GM03348 (cell line): ENCODE measurements around the gene RGS4.
"Not testable (repeated sequence)": the region's sequence is repeated elsewhere in the genome, so short reads cannot be mapped to it uniquely, and the experiment has no call there.

Source experiments
- DNase-seq: peaks from one replicate; pipeline ENCODE4 v3.0.0; 2012; ENCODE audit warnings: low spot score

RGS4 gene

DNA sequence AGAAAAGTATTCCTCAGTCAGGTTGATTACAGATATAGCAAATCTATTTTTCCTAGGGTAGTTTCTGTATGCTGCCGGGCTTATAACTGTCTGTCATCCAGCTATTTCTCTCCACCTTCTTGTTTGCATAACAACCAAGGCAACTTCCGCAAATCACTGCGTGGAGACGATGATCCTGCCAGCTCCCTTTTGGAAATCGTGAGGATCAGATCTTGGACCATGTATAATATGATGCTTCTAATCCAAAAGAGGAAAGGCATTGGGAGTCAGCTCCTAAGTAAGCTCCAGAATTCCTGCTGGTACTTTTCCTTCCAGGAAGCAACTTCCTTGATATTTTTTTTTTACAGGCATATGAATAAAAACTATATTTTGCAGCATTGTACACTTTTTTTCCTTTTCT, 445 bp upstream of the RGS4 start:
- no peak for DNase-seq

DNA sequence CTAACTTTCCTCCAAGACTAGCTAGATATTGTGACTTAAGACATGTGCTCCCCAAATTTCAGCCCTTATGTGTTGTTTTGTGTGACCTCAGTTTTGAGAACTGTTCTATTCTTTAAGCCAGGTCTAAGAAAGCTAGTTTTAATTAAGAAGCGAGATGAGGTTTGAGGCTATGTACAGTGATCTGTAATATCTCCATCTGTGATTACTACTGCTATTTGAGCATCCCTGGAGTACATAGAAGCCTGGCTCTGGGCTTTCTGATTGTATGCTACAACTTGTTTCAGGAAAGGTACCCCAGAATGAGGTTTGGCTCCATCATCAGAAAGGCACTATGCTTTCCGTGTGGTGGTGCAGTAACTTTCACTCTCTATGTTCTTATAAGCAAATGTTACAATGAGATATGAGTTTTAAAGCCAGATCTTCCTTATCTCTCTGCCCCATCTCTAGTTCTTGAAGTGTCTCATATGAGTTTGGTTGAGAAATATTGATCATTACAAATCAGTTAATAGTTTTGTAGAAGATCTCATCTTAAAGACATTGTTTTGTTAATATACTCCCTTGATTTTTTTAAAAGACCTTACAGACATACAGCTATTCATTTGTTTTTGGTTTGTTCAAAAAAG, 605 bp downstream of the RGS4 start:
- DNase-seq: no peak

DNA sequence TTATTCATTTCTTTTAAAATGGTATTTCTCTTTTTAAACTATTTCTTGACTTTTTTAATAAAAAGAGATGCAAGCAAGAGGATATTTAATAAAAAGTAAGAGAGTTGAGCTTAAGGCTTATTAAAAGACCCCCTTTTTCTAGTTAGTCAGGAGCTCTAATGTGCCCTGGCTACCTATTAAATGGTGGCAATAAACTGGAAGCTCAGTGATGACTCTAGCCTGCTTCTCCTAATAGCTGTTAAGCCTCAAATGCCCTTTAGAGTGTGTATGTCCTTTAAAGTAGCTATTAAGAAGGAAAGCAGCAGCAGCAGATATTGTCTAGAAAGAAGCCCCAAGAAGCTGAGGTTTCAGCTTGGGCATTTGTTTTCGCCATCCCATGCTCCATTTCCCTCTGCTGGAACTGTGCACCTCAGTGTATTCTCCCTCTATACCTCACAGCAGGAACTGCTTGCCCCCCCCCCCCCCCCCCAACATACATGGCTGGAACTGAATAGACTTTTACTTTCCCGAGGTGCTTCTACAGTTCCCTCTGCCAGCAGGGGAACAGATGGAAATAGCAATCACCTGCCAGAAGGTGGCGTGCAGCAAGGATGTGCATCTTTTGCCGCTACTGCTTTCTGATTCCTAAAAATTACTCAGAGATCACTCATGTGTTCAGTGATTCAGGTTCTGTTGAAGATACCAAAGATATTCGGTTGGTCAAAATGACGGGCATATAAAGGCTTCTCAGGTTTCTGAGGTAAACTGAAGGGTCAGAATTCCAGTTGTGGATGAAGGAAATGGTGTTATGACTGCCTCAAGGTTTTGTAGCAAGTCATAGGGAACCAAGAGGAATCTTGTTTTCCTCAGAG, 2.5 kb downstream of the RGS4 start:
- DNase-seq: peak; percentile 66

DNA sequence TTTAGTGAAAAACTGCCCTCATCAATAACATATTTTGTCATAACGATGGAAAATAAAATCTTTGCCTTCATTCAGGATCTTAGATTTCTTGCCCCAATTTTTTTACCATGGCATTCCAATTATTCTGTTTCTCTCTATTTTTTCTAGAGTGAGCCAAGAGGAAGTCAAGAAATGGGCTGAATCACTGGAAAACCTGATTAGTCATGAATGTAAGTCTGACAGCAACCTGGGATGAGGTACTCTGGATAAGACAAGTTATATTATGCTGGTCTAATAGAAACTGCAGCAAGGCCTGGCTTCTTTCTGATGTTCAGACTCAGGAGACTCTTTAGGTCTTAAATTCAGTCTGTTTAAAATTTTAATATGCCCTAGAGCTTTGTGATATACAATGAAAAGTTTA, 3.5 kb downstream of the RGS4 start:
- DNase-seq: no peak

DNA sequence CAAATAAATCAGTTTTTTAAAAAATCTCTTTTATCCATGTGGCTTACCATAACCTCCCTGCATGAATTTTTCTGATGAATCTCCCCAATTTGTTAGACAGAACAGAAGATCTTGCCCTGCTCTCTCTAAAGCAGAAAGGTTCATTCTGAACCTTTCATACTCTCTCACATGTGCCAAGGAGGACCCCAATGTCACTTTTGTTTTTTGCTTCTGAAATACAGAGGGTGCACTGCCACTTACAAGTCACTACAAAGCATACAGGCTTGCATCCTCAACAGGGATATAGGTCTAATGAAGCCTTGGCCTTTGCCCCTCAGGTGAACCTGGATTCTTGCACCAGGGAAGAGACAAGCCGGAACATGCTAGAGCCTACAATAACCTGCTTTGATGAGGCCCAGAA, 4.8 kb downstream of the RGS4 start:
- DNase-seq: no peak

DNA sequence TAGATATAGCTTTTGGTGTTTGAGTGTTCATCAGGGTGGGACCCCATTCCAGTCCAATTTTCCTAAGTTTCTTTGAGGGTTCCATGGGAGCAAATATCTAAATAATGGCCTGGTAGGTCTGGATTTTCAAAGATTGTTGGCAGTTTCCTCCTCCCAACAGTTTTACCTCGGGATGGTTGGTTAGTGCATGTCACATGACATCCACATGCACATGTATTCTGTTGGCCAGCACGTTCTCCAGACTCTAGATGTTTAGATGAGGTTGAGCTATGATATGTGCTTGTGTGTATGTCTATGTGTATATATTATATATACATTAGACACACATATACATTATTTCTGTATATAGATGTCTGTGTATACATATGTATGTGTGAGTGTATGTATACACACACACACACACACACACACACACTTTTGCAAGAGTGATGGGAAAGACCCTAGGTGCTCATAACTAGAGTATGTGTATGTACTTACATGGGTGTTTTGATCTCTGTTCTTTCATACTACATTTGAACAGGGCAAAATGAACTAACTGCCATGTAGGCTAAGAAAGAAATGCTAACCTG, 5.6 kb downstream of the RGS4 start:
- DNase-seq: no peak

DNA sequence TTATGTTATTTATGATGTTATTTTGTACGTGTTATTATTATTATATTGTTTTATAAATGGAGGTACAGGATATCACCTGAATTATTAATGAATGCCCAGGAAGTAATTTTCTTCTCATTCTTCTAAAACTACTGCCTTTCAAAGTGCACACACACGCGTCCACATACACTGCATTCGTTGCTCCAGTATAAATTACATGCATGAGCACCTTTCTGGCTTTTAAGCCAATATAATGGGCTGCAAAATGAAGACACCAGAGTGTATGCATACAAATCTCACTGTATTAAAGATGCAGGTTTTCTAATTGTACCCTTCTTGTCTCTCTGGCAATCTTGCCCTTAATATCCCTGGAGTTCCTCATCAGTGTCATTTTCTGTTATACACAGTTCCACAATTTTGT, 6.9 kb downstream of the RGS4 start:
- DNase-seq: no peak

DNA sequence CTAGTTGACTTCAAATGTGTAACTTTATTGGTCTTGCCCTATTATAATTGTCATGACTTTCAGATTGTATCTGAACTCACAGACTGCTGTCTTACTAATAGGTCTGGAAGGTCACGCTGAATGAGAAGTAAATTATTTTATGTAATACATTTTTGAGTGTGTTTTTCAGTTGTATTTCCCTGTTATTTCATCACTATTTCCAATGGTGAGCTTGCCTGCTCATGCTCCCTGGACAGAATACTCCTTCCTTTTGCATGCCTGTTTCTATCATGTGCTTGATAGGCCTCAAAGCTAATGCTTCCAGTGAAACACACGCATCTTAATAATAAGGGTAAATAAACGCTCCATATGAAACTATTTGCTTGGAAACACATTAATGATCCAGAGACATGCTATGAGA, 7.3 kb downstream of the RGS4 start:
- no peak for DNase-seq

DNA sequence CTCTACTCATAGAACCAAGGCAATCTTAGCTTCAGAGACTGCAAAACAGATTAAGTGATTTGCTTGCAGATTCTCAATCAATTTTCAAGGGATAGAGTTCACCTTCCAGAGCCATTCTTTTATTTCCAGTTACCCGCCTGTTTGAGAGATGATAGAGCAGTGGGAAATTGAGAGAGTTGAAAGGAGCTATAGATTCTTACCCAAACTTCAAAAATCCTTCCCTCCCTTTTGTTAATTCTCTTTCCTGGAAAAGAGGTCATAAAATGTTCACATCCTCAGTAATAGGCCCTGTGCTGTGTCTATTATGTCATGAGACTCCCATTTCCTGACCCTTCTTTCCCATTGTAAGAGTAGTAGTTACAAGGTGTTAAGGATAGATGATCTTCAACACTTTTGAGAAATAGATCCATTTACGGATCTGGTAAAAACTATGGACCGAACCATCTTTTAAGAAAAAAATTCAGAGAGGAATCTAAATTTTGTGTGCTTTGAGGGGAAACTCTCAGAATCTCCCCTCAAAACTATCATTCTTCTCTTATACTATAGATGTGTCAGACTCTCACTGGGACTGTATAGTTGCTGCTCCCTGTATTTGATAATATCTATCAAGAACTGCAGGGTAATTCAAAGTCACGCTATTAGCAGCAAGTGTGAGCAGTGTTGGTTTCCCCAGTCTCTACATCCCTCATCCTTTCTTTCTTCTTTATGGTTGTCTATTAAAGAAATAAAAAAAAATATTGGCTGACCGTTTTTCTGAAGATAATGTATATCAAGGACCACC, 8.0 kb downstream of the RGS4 start:
- no peak for DNase-seq

DNA sequence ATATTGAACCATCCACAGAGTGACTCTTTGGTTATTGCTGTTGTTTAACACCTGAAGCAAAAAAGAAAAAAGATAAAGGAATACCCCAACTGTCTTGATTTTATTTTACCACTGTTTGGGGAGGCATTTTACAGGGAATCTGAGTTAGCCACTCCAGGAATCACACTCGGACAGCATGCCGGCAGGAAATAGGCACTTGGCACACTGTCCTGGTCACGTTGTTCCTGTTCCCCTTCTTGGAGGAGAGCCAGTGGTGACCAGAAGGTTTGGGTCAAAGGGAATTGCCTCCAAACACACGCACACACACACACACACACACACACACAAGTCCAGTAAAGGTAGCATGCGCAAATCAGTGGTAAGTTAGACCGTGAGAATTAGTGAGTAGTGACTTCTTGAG, 13.8 kb downstream of the RGS4 start:
- no peak for DNase-seq

DNA sequence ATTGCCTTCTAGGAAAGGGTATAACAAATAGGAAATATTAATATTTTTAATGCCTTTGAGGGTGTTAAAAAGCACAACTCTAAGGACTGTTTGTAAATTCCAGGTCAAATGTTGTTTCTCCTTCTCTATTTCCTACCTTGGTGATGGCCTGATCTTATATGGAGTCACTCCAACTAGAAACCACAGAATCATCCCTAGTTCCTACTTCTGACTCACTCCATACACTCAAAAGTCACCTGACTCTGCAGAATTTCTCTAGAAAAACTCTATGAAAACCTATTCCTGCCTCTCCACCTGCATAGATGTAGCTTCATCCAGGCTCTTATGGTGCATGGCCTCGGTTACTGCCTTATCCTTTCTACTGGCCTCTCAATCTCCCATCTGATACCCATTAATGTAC, 14.5 kb downstream of the RGS4 start:
- DNase-seq: no peak

DNA sequence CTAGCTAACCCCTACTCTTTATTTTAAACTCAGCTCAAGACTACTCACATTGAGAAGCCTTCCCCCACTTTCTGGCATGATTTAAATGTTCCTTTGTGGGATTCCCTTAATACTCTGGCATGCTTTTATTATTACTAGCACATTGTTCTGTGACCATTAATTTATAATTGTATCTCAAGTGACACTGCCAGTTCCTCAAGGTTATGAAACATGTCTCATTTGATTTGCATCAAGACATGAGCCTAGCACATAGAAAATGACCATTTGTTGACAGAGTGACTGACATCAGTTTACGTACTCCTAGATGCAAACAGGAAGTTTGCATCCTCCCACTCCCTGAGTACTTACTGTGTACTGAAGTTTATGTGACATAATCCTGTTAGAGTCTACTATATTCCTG, 15.2 kb downstream of the RGS4 start:
- DNase-seq: no peak

DNA sequence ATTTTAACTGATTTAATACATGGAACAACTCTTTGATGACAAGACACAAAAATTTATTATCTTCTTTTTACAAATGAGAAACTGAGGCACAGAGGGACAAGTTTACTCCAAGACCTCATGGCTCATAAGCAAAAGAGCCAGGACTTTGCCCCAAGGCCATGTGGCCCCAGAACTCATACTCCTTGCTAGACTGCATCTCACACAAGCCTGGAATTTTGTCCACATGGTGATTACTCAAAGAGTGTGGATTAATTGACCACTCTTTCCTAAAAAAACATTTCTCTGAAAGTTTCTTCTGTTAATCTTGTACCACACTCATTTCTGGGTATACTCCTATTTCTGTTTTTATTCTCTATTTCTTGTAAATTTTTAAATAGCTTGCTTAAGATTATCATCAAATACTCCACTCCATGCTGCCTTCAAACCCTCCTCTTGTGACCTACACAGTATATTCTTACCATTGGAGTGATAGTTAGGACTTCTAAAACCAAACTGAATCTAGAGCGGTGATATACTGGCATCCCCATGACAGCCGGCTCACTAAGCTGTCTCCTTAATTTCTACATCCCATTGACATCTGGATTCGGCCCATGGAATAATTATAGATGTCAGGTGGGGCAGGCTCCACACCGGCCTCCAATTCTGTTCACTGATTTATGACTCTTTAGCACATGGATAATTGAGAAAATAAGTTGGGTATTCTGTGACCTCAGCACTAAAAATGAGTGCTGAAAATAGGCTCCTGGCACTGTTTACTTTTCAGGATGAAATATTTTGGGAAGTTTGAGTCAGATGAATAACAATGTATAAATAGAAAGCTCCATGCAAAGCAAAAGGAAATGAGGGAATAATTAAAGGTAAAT, 16.1 kb downstream of the RGS4 start:
- no peak for DNase-seq

DNA sequence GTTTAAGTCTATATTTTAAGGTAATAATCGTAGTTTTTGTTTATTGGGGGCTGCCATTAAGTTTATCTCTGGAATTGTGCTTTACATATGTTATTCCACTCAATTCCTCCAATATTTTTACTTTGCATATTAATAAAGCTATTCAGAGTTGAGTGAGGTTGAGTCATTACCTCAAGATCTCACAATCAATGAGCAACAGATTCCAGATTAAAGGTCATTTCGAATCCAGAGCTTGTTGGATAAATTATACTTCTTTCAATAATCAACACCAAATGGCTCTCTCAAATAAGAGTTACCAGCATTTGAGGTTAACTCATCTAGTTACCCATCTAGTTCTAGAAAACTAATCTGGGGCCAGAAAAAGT, 16.7 kb downstream of the RGS4 start:
- DNase-seq: no peak

DNA sequence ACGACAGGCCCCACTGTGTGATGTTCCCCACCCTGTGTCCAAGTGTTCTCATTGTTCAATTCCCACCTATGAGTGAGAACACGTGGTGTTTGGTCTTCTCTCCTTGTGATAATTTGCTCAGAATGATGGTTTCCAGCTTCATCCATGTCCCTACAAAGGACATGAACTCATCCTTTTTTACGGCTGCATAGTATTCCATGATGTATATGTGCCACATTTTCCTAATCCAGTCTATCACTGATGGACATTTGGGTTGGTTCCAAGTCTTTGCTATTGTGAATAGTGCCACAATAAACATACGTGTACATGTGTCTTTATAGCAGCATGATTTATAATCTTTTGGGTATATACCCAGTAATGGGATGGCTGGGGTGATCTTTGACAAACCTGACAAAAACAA, 20.0 kb downstream of the RGS4 start:
- not testable (repeated sequence) for DNase-seq

DNA sequence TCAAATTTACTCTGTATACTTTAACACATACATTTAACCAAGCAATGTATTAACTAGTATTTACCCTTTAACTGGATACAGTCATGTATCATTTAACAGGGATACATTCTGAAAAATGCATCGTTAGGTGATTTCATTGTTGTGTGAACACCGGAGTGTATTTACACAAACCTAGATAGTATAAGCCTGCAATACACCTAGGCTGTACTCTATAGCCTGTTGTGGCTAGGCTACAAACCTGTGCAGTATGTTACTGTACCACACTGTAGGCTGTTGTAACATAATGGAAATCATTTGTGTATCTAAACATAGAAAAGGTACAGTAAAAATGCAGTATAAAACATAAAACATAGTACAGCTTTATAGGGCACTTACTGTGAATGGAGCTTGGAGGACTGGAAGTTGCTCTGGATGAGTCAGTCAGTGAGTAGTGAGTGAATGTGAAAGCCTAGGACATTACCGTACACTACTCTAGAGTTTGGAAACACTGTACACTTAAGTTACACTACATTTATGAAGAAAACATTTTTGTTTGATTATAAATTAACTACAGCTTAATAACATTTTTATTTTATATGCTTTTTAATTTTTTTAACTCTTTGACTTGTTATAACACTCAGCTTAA, 21.3 kb downstream of the RGS4 start:
- no peak for DNase-seq

DNA sequence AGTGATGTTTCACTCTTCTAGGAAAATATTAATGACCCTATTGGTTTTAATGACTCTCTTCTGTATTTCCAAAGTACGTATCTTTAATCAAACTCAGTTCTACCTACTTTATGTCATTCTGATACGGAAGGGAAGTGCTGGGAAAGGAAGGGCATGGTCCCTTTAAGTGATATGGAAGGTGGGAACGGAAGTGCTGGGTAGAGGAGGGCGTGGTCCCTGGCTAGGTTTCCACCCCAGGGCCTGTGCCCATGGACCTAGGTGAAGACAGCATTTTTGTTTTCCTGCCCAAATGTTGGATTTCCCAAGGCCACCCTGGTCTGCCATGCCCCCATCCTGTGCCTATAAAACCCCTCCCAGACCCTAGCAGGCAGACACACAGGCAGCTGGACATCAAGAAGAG, 24.0 kb downstream of the RGS4 start:
- no peak for DNase-seq

DNA sequence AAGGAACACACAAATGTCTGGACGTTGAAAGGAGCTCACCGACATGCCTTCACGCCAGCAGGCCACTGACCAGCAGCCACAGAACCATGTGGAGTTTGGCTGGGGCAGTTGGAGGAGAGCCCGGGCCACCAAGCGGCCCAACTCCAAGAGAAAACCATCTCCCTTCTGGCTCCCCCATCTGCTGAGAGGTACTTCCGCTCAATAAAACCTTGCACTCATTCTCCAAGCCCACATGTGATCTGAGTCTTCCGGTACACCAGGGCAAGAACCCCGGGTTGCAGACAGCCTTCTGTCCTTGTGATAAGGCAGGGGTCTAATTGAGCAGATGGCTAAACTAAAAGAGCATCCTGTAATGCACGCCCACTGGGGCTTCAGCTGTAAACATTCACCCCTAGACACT, 24.4 kb downstream of the RGS4 start:
- no peak for DNase-seq

DNA sequence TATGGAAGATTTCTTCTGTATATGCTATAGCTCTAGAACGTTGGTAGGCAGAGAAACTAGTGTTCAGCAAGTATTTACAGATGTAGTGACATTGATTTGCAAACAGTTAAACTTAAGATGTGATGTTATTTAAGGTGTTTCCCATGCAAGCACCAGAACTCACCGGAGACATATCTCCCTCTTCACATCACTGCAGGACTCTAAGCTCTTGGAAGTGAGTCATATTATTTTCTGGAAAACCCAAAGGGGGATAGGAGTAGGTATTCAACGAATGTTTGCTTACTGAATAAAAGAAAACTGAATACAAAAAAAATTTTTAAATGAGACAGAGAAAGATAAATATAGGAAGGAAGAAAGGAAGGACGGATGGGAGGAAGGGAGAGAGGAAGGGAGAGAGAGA, 25.0 kb downstream of the RGS4 start:
- DNase-seq: no peak

DNA sequence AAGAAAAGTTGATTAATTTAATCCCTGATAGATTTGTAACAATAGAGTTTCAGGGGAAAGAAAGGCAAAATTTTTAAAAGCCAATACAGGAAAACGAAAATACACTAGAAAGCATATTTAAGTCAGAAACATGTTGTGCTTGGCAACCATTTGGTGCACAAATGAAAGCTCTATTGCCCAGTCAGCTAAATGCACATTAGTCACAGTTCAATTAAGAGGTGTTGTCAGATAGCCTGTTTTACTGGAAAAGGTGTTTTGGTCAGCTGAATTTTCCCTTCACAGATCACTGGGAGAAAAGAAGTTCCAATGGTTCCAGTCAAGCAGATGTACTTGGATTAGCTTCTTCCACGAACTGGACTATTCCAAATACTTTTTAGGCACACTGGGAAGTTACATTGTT, 25.4 kb downstream of the RGS4 start:
- no peak for DNase-seq

DNA sequence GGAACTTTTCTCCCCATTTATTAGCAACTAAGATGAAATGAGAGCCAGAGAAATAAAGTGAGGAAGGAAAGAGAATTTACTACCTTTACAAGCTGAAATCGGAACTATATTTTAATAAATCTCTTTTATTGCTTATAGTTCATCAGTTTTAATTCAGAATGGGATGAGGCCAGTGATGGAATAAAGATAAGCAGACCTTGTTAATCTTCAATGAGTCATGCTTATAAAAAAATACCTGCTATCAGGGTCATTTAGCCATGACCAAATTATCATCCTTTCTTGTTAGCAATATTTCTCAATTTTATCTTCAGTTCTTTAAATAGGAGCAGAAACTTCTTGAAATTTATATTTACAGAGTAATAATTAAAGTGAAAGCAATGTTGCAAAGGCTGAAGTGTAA, 26.1 kb downstream of the RGS4 start:
- no peak for DNase-seq

DNA sequence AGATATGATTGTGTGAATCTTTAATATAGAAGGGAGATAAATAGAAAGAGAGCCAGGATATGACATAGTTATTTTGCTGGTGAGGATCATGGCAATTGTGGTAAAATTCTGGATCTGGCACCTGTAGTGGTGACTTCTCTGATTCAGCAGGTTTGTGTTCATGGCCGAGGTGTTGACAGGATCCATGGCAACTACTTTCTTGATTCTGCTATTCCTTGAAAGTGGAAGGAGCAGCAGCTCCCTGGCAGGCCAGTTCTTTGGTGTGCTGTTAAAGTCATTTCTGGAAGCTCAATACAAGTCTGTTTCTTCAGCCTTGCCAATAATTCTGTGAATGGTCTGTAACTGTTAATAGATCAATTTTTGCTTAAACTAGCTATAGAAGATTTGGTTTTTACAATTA, 33.4 kb downstream of the RGS4 start:
- DNase-seq: no peak
